ENCODE measurements around the gene IL1RAPL1. TPM values are rescaled to one million over a fixed set of nuclear protein-coding genes. Genes with fewer than 3 reads are reported as not detected.
"Not testable (repeated sequence)": the region's sequence is repeated elsewhere in the genome, so short reads cannot be mapped to it uniquely, and the experiment has no call there.

The IL1RAPL1 gene
- total RNA-seq, 1 experiment from 2014 or later: 1.1 TPM

- DNase-seq (ENCODE audit: low read depth): peak; percentile 26
Observed at GRCh38 chrX:29257521-29257920, 670.3 kb downstream of the IL1RAPL1 start.

- no peak for DNase-seq (ENCODE audit: low read depth)
Observed at GRCh38 chrX:29269390-29269789, 682.1 kb downstream of the IL1RAPL1 start.

- no peak for DNase-seq (ENCODE audit: low read depth)
Observed at GRCh38 chrX:29274517-29274916, 687.3 kb downstream of the IL1RAPL1 start.

GRCh38 chrX:29275928-29276327, 688.7 kb downstream of the IL1RAPL1 start:
- no peak for DNase-seq (ENCODE audit: low read depth)

GRCh38 chrX:29281078-29281742, 694.0 kb downstream of the IL1RAPL1 start:
- no peak for DNase-seq (ENCODE audit: low read depth)

GRCh38 chrX:29285664-29286063, 698.4 kb downstream of the IL1RAPL1 start:
- DNase-seq (ENCODE audit: low read depth): no peak

GRCh38 chrX:29295987-29296680, 708.9 kb downstream of the IL1RAPL1 start:
- peak; percentile 45 for DNase-seq (ENCODE audit: low read depth)

GRCh38 chrX:29297171-29297800, 710.0 kb downstream of the IL1RAPL1 start:
- no peak for DNase-seq (ENCODE audit: low read depth)

- no peak for DNase-seq (ENCODE audit: low read depth)
Observed at GRCh38 chrX:29299684-29300083, 712.4 kb downstream of the IL1RAPL1 start.

GRCh38 chrX:29308726-29309125, 721.5 kb downstream of the IL1RAPL1 start:
- DNase-seq (ENCODE audit: low read depth): no peak

- no peak for DNase-seq (ENCODE audit: low read depth)
Observed at GRCh38 chrX:29315931-29316330, 728.7 kb downstream of the IL1RAPL1 start.

- no peak for DNase-seq (ENCODE audit: low read depth)
Observed at GRCh38 chrX:29318012-29318411, 730.8 kb downstream of the IL1RAPL1 start.

- not testable (repeated sequence) for DNase-seq (ENCODE audit: low read depth)
Observed at GRCh38 chrX:29332429-29332828, 745.2 kb downstream of the IL1RAPL1 start.

- DNase-seq (ENCODE audit: low read depth): not testable (repeated sequence)
Observed at GRCh38 chrX:29333091-29333490, 745.8 kb downstream of the IL1RAPL1 start.

- no peak for DNase-seq (ENCODE audit: low read depth)
Observed at GRCh38 chrX:29348288-29348687, 761.0 kb downstream of the IL1RAPL1 start.

GRCh38 chrX:29359276-29359675, 772.0 kb downstream of the IL1RAPL1 start:
- DNase-seq (ENCODE audit: low read depth): no peak

GRCh38 chrX:29374765-29375164, 787.5 kb downstream of the IL1RAPL1 start:
- not testable (repeated sequence) for DNase-seq (ENCODE audit: low read depth)

GRCh38 chrX:29376584-29376983, 789.3 kb downstream of the IL1RAPL1 start:
- no peak for DNase-seq (ENCODE audit: low read depth)

- DNase-seq (ENCODE audit: low read depth): no peak
Observed at GRCh38 chrX:29382811-29383210, 795.6 kb downstream of the IL1RAPL1 start.

GRCh38 chrX:29388509-29388908, 801.3 kb downstream of the IL1RAPL1 start:
- no peak for DNase-seq (ENCODE audit: low read depth)

- DNase-seq (ENCODE audit: low read depth): peak; percentile 53
Observed at GRCh38 chrX:29397506-29397905, 810.3 kb downstream of the IL1RAPL1 start.

- DNase-seq (ENCODE audit: low read depth): no peak
Observed at GRCh38 chrX:29407357-29407756, 820.1 kb downstream of the IL1RAPL1 start.
